Gastrocnemius medialis (tissue), 4 donors: ENCODE data around the gene PACSIN1.

Experiments used
- CTCF ChIP-seq, 5 experiments: fragments of 450-650 bp in 3 of 5; fragments of 200-600 bp in 2 of 5; sonication (generic) in 2 of 5; IDR thresholded peaks in 4 of 5; conservative IDR thresholded peaks in 1 of 5; 1 replicate in 4 of 5; 2 replicates in 1 of 5; pipeline ENCODE4 v1.5.1; 2016 to 2019; ENCODE audit warnings: antibody characterized with exemption in 5 of 5, mild to moderate bottlenecking in 3 of 5, moderate library complexity in 3 of 5
- POLR2A ChIP-seq, 2 donors: fragments of 450-650 bp; IDR thresholded peaks; one replicate each; pipeline ENCODE4 v1.6.1; 2017; ENCODE audit warnings: antibody characterized with exemption in 2 of 2, mild to moderate bottlenecking in 2 of 2, moderate library complexity in 2 of 2

GRCh38 chr6:34474754-34475153 is 8.9 kb downstream of the PACSIN1 start:
- TF ChIP-seq POLR2A (IDR thresholded peaks at IDR 0.05) (no peak), CTCF (IDR thresholded peaks at IDR 0.05 in 4 of 5, conservative IDR thresholded peaks at IDR 0.05 in 1 of 5) (no peak)
